ENCODE data around the gene PRPS1L1.

PRPS1L1 gene

DNA sequence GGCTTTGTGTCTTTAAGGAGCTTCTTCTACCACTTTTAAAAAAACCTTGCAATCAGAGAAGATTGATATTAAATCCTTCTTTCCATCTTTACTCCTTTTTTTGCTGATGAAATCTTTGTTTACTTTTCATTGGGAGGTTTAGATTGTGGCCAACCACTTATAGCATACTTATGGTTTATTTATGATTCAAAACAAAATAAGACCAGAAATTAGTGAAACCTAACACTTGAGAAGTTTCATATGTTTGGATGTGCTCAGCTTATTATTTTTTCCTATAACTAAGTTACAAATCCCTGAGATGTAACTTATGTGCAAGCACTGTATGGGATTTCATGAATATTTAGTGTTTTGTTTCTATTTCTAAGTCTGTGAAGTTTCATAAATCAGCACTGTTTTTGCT lies 13.5 kb upstream of the PRPS1L1 start:
- no peaks in the 10 kb centered on the region for H3K4me1 ChIP-seq (ENCODE audit: control insufficient read depth, insufficient read depth, low read length)
- H3K36me3 ChIP-seq (ENCODE audit: control insufficient read depth in 2 of 2, insufficient read depth in 2 of 2, low read length in 2 of 2), result no peaks in the 10 kb centered on the region
- H3K9ac ChIP-seq (ENCODE audit: low read length in 2 of 2), result no peak overlapping the region
- H3K4me3 ChIP-seq (ENCODE audit: low read length in 2 of 2), result no peak overlapping the region
- no peak overlapping the region for H3K27ac ChIP-seq (ENCODE audit: low read length)
- H3K27me3 ChIP-seq (ENCODE audit: control insufficient read depth in 1 of 2, insufficient read depth in 2 of 2, low read length in 2 of 2), result no peaks in the 10 kb centered on the region
- H3K9me3 ChIP-seq (ENCODE audit: control insufficient read depth in 2 of 2, low read length in 2 of 2), result no peaks in the 10 kb centered on the region

DNA sequence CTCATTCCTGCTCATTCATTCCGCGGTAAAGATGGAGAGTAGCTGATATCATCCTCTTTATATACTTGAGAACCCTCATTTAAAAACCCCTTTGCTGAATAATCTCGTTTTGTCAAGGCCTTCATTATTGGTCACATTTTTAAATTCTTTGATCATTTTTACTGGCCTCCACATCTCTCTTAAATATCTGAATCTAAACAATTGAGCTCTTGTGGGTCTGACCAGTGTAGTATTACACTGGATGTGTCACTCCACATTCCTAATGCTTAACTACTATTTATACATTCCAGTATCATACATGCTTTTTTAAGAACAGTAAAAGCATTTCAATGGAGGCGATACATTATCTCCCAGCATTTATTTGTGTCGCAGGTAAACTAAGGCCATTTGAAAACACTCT lies 12.6 kb upstream of the PRPS1L1 start:
- no peak overlapping the region for H3K9ac ChIP-seq (ENCODE audit: low read length in 2 of 2)
- no peaks in the 10 kb centered on the region for H3K27me3 ChIP-seq (ENCODE audit: control insufficient read depth in 1 of 2, insufficient read depth in 2 of 2, low read length in 2 of 2)
- H3K27ac ChIP-seq (ENCODE audit: low read length), result no peak overlapping the region
- H3K4me3 ChIP-seq (ENCODE audit: low read length in 2 of 2), result no peak overlapping the region
- no peaks in the 10 kb centered on the region for H3K4me1 ChIP-seq (ENCODE audit: control insufficient read depth, insufficient read depth, low read length)
- no peaks in the 10 kb centered on the region for H3K36me3 ChIP-seq (ENCODE audit: control insufficient read depth in 2 of 2, insufficient read depth in 2 of 2, low read length in 2 of 2)
- no peaks in the 10 kb centered on the region for H3K9me3 ChIP-seq (ENCODE audit: control insufficient read depth in 2 of 2, low read length in 2 of 2)

DNA sequence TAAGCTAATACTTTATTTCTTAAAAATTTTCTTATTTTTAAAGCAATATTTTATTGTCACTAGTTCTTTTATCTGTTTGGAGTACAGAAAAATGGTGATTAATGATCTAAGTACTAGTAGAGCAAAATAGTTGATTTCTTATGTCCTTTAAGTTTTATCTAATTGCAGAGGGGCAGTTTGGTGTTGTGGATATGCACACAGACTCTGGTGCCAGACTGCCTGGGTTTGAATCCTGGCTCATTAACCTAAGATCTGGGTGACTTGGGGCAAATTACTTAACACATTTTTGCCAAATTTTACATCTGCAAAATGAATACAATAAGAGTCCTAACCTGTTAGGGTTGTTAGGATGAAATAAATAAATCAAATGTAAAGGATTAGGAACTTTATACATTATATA lies 10.7 kb upstream of the PRPS1L1 start:
- no peaks in the 10 kb centered on the region for H3K27me3 ChIP-seq (ENCODE audit: control insufficient read depth in 1 of 2, insufficient read depth in 2 of 2, low read length in 2 of 2)
- H3K4me1 ChIP-seq (ENCODE audit: control insufficient read depth, insufficient read depth, low read length), result no peaks in the 10 kb centered on the region
- no peaks in the 10 kb centered on the region for H3K9me3 ChIP-seq (ENCODE audit: control insufficient read depth in 2 of 2, low read length in 2 of 2)
- H3K4me3 ChIP-seq (ENCODE audit: low read length in 2 of 2), result no peak overlapping the region
- H3K27ac ChIP-seq (ENCODE audit: low read length), result no peak overlapping the region
- no peak overlapping the region for H3K9ac ChIP-seq (ENCODE audit: low read length in 2 of 2)
- H3K36me3 ChIP-seq (ENCODE audit: control insufficient read depth in 2 of 2, insufficient read depth in 2 of 2, low read length in 2 of 2), result no peaks in the 10 kb centered on the region

DNA sequence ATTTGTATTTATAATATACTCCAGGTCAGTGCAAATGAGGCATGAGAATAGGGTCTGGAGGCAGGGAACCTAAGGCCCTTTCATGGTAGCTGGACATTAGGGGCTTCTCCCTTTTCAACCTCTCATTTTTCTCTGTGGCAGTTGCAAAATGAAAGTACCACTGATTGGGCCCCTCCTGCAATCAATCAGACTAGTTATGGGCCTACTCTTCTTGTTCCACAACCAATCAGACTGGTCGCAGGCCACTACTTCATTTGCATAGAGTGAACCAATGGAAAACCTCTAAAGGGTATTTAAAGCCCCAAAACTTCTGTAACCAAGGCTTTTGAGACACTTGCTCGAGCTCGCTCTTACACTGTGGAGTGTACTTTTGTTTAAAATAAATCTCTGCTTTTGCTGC lies 10.0 kb upstream of the PRPS1L1 start:
- no peak overlapping the region for H3K4me3 ChIP-seq (ENCODE audit: low read length in 2 of 2)
- H3K27ac ChIP-seq (ENCODE audit: low read length), result no peak overlapping the region
- H3K9me3 ChIP-seq (ENCODE audit: control insufficient read depth in 2 of 2, low read length in 2 of 2), result no peaks in the 10 kb centered on the region
- no peaks in the 10 kb centered on the region for H3K27me3 ChIP-seq (ENCODE audit: control insufficient read depth in 1 of 2, insufficient read depth in 2 of 2, low read length in 2 of 2)
- H3K9ac ChIP-seq (ENCODE audit: low read length in 2 of 2), result no peak overlapping the region
- H3K36me3 ChIP-seq (ENCODE audit: control insufficient read depth in 2 of 2, insufficient read depth in 2 of 2, low read length in 2 of 2), result no peaks in the 10 kb centered on the region
- no peaks in the 10 kb centered on the region for H3K4me1 ChIP-seq (ENCODE audit: control insufficient read depth, insufficient read depth, low read length)

DNA sequence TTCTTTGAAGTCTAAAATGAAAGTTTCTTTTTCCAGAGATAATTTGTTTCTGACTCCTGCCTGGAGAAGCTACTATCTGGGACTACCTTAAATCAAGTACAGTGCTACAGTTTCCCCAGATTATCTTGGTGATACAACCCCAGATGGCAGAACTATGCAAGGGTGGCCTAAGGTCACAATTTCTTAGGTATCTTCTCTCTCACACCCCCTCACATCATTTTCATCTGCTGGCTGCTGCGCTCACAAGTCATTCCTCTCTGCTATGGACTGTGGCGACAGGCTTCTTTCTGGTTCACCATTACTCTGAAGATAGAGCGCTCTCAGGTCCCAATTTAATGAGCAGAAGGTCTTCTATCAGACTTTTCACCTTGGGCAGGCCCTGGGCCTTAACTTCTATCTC lies 9.1 kb upstream of the PRPS1L1 start:
- Histone ChIP-seq H3K9me3 (ENCODE audit: control insufficient read depth in 2 of 2, low read length in 2 of 2) (no peaks in the 10 kb centered on the region), H3K27ac (ENCODE audit: low read length) (no peak overlapping the region), H3K36me3 (ENCODE audit: control insufficient read depth in 2 of 2, insufficient read depth in 2 of 2, low read length in 2 of 2) (no peaks in the 10 kb centered on the region)

DNA sequence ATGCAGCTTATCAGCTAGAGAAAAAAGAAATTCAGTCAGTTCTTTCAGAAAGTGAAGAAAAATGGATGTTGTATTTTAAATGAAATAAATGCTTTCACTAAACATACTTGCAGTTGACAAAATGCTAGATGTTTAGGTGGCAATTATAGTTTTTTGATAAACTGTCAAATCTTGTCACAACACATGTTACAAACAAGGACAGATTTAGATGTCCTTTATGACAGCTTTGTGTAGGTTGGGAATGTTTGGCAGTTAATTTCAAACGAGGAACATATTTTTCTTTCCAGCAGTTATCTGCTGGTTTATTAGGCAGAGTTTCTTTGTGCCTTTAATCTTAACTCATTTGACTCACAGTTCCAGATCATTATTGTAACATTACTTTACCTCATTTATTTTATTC lies 3.1 kb upstream of the PRPS1L1 start:
- H3K4me1 ChIP-seq (ENCODE audit: control insufficient read depth, insufficient read depth, low read length), result no peaks in the 10 kb centered on the region
- no peak overlapping the region for H3K4me3 ChIP-seq (ENCODE audit: low read length in 2 of 2)
- H3K27ac ChIP-seq (ENCODE audit: low read length), result no peak overlapping the region
- no peaks in the 10 kb centered on the region for H3K27me3 ChIP-seq (ENCODE audit: control insufficient read depth in 1 of 2, insufficient read depth in 2 of 2, low read length in 2 of 2)
- no peak overlapping the region for H3K9ac ChIP-seq (ENCODE audit: low read length in 2 of 2)
- no peaks in the 10 kb centered on the region for H3K9me3 ChIP-seq (ENCODE audit: control insufficient read depth in 2 of 2, low read length in 2 of 2)
- no peaks in the 10 kb centered on the region for H3K36me3 ChIP-seq (ENCODE audit: control insufficient read depth in 2 of 2, insufficient read depth in 2 of 2, low read length in 2 of 2)

More for the DNA sequence above, 9.1 kb upstream of the PRPS1L1 start:
- Histone ChIP-seq H3K4me1 (ENCODE audit: control insufficient read depth, insufficient read depth, low read length) (no peaks in the 10 kb centered on the region), H3K4me3 (ENCODE audit: low read length in 2 of 2) (no peak overlapping the region), H3K27me3 (ENCODE audit: control insufficient read depth in 1 of 2, insufficient read depth in 2 of 2, low read length in 2 of 2) (no peaks in the 10 kb centered on the region), H3K9ac (ENCODE audit: low read length in 2 of 2) (no peak overlapping the region)

DNA sequence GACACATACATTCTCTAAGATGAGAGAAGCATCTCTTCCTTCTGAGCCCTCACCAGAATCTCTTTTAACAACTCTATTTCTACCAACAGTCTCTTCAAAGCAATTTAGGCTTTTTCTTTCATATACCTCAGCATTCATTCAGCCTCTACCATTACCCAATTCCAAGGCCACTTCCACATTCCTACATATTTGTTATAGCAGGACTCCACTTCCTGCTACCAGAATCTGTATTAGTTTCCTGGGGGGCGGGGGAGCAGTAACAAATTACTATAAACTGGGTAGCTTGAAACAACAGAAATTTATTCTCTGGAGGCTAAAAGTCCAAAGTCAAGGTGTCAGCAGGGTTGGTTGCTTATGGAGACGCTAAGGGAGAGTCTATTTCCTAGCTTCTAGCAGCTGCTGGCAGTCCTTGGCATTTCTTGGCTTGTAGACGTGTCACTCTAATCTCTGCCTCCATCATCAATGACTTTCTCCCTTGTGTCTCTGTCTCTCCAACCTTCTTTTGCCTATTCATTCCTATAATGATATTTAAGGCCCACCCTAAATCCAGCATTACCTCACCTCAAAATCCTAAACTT lies 7.4 kb downstream of the PRPS1L1 start:
- H3K27me3 ChIP-seq (ENCODE audit: control insufficient read depth in 1 of 2, insufficient read depth in 2 of 2, low read length in 2 of 2), result no peaks in the 10 kb centered on the region
- H3K4me3 ChIP-seq (ENCODE audit: low read length in 2 of 2), result no peak overlapping the region
- H3K27ac ChIP-seq (ENCODE audit: low read length), result no peak overlapping the region
- H3K36me3 ChIP-seq (ENCODE audit: control insufficient read depth in 2 of 2, insufficient read depth in 2 of 2, low read length in 2 of 2), result no peaks in the 10 kb centered on the region
- no peak overlapping the region for H3K9ac ChIP-seq (ENCODE audit: low read length in 2 of 2)
- no peaks in the 10 kb centered on the region for H3K4me1 ChIP-seq (ENCODE audit: control insufficient read depth, insufficient read depth, low read length)
- no peaks in the 10 kb centered on the region for H3K9me3 ChIP-seq (ENCODE audit: control insufficient read depth in 2 of 2, low read length in 2 of 2)

DNA sequence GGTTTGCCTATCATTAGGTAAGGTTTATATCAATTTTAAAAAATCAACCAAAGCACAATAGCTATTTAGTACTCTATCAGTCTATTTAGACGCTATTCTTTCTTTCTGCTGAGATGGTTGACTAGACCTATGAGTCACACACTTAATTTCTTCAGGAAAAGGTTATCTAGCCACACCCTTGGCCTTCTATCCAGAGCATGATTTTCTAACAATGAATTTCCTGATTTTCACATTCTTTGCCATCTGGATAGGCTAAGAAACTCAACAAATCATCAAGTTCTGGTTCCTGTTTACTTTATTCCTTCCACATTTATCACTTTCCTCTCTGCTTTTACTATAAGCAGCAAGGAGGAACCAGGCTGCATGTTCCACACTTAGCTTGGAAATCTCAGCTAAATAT lies 8.1 kb downstream of the PRPS1L1 start:
- no peaks in the 10 kb centered on the region for H3K9me3 ChIP-seq (ENCODE audit: control insufficient read depth in 2 of 2, low read length in 2 of 2)
- no peak overlapping the region for H3K27ac ChIP-seq (ENCODE audit: low read length)
- H3K36me3 ChIP-seq (ENCODE audit: control insufficient read depth in 2 of 2, insufficient read depth in 2 of 2, low read length in 2 of 2), result no peaks in the 10 kb centered on the region
- H3K27me3 ChIP-seq (ENCODE audit: control insufficient read depth in 1 of 2, insufficient read depth in 2 of 2, low read length in 2 of 2), result no peaks in the 10 kb centered on the region
- no peaks in the 10 kb centered on the region for H3K4me1 ChIP-seq (ENCODE audit: control insufficient read depth, insufficient read depth, low read length)
- no peak overlapping the region for H3K4me3 ChIP-seq (ENCODE audit: low read length in 2 of 2)
- no peak overlapping the region for H3K9ac ChIP-seq (ENCODE audit: low read length in 2 of 2)

DNA sequence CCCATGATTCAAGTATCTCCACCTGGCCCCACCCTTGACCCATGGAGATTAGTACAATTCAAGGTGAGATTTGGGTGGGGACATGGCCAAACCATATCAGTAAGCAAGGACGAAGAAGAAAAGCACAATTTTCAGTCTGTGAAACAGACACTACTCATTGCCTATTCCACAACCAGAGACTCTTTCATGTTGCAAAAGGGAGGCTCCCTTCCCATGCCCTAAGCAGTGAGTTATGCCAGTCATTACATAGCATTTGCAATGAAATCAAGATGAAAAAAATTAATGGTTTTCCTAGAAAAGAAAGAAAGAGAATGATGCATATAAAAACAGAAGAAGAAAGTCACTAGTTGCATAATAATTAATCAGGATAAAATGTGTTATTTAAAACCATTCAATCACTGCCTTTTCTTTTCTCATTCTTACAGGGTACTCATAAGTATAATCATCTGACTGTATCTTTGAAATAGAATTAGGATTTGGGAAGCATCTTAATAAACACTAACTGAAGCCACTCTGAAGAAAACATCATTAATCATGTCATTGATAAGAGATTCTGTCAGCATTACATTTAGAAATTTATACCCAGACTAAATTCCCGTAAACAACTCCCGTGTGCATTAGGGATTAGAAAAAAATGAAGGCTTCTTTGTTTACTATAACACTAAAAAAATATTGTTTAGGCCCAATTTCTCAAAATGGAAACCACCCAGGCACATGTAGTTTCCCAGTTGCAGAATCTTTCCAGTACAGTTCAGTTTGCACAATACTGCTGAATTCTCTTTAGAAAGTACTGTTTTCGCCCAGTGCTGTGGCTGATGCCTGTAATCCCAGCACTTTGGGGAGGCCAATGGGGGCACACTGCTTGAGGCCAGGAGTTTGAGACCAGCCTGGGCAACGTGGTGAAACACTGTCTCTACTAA lies 9.1 kb downstream of the PRPS1L1 start:
- no peaks in the 10 kb centered on the region for H3K36me3 ChIP-seq (ENCODE audit: control insufficient read depth in 2 of 2, insufficient read depth in 2 of 2, low read length in 2 of 2)
- no peak overlapping the region for H3K27ac ChIP-seq (ENCODE audit: low read length)
- no peaks in the 10 kb centered on the region for H3K4me1 ChIP-seq (ENCODE audit: control insufficient read depth, insufficient read depth, low read length)
- H3K9ac ChIP-seq (ENCODE audit: low read length in 2 of 2), result no peak overlapping the region
- H3K9me3 ChIP-seq (ENCODE audit: control insufficient read depth in 2 of 2, low read length in 2 of 2), result no peaks in the 10 kb centered on the region
- H3K27me3 ChIP-seq (ENCODE audit: control insufficient read depth in 1 of 2, insufficient read depth in 2 of 2, low read length in 2 of 2), result no peaks in the 10 kb centered on the region
- H3K4me3 ChIP-seq (ENCODE audit: low read length in 2 of 2), result no peak overlapping the region

DNA sequence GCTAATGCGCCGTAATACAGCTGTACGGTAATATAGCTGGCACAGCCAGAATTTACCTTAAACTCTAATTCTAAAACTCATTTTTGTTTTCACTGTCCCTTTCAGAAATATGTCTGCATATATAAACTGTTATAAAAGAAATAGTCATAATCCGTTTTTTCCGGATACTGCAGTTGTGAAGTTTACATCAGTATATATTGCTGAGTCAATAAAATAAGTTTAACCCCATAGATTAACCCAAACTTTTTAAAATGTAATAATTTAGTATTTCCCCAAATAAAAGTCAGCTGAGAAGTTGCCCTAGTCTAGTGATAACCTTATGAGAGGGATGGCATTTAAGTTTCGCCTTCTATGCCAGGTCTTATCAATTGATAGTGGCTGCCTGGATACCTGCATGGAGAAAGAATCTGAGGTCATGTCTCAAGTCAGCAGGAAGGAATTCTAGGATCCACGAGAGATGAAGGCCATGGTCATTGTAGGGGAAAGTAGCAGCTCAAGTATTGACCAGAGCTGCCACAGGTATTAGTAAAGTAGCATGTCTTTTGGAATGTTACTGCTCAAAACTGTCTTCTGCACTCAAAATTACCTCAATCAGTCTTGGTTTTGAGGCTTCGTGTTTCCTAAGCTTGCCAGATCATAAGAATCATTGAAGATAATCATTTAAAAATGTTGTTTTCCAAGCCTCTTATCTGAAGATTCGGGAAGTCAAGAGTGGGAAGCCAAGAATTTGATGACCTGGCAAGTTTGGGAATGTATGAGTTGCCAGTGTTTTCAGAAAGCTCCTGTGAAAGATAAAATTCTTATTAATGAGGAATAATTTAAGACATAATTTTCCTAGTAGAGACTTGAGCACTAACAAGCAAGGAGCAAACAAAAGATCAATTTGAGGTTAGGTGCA lies 10.8 kb downstream of the PRPS1L1 start:
- Histone ChIP-seq H3K9me3 (ENCODE audit: control insufficient read depth in 2 of 2, low read length in 2 of 2) (no peaks in the 10 kb centered on the region), H3K36me3 (ENCODE audit: control insufficient read depth in 2 of 2, insufficient read depth in 2 of 2, low read length in 2 of 2) (no peaks in the 10 kb centered on the region), H3K27me3 (ENCODE audit: control insufficient read depth in 1 of 2, insufficient read depth in 2 of 2, low read length in 2 of 2) (no peaks in the 10 kb centered on the region), H3K4me3 (ENCODE audit: low read length in 2 of 2) (no peak overlapping the region), H3K4me1 (ENCODE audit: control insufficient read depth, insufficient read depth, low read length) (no peaks in the 10 kb centered on the region), H3K9ac (ENCODE audit: low read length in 2 of 2) (no peak overlapping the region), H3K27ac (ENCODE audit: low read length) (no peak overlapping the region)
